ENCODE results near the gene TET3. TPM values are rescaled to one million over a fixed set of nuclear protein-coding genes. Genes with fewer than 3 reads are reported as not detected.

Gene TET3
- total and polyA plus RNA-seq, 2 experiments from 2014 or later, result 3.6 to 19.9 TPM

- no peak overlapping the region for H3K4me2 ChIP-seq
- no peaks in the 10 kb centered on the region for H3K27me3 ChIP-seq (ENCODE audit: insufficient read depth)
- H3K9me3 Mint-ChIP-seq, result no peaks in the 10 kb centered on the region
- H3K36me3 ChIP-seq (ENCODE audit: insufficient read depth), result no peaks in the 10 kb centered on the region
- no peak overlapping the region for H3K27ac Mint-ChIP-seq
- no peak overlapping the region for H3K4me3 ChIP-seq
- no peak overlapping the region for H3K27ac ChIP-seq (ENCODE audit: low read depth)
- H3K79me2 ChIP-seq (replicated peaks; ENCODE audit: insufficient read depth), result no peaks in the 10 kb centered on the region
- H3K4me1 Mint-ChIP-seq, result peaks cover 23% of the 10 kb centered on the region
- no peak for DNase-seq (ENCODE audit: low spot score)
- no peak overlapping the region for H3K4me3 Mint-ChIP-seq
- no peak for ATAC-seq
- no peak overlapping the region for H2AFZ ChIP-seq
- peaks cover 7% of the 10 kb centered on the region for H3K27me3 Mint-ChIP-seq (ENCODE audit: insufficient read depth, low read depth, poor library complexity)
- H4K20me1 ChIP-seq (replicated peaks; ENCODE audit: insufficient read depth), result no peaks in the 10 kb centered on the region
- H3K36me3 Mint-ChIP-seq (ENCODE audit: low read depth), result no peaks in the 10 kb centered on the region
- peaks cover 2% of the 10 kb centered on the region; the same call in 1 of the 2 replicates for H3K9me2 ChIP-seq (ENCODE audit: insufficient read depth)
- H3F3A ChIP-seq (replicated peaks; ENCODE audit: low read depth), result no peaks in the 10 kb centered on the region
- TF ChIP-seq ZNF114 (CRISPR knock-in tag; IDR thresholded peaks at IDR 0.05), result no peak
- H3K4me1 ChIP-seq (ENCODE audit: insufficient read depth), result no peaks in the 10 kb centered on the region
Measured at GRCh38 chr2:73970141-73970803, 14.4 kb upstream of the TET3 start.

DNA sequence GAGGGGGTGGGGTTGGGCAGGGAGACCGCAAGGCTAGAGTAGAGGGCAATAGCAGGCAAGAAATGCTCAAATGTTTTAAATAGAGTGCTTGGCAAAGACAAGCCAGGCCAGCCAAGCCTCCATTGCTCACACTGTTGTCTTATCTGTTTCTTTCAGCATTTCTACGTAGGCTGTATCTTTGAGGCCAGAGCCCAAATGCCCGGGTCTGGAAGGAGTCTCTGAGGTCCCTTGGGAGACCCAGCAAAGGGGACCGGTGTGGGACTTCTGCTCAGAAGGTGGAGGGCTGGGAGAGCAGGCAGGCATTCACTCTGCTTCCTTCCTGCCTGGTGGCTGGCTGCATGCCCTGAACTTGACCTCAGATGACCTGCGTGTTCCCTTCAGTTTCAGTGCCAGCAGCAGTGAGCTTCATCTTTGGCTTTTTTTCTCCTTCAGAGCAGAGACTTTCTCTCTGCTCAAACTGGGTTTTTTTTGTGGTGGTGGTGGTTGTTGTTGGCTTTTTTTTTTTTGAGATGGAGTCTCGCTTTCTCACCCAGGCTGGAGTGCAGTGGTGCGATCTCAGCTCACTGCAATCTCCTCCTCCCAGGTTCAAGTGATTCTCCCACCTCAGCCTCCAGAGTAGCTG lies 13.7 kb upstream of the TET3 start:
- DNase-seq (ENCODE audit: low spot score) (peak; percentile 45), ATAC-seq (peak; percentile 81)
- no peak overlapping the region for H2AFZ ChIP-seq
- Mint-ChIP-seq H3K4me1 (peaks cover 23% of the 10 kb centered on the region), H3K27ac (no peak overlapping the region), H3K9me3 (no peaks in the 10 kb centered on the region), H3K36me3 (ENCODE audit: low read depth) (no peaks in the 10 kb centered on the region), H3K27me3 (ENCODE audit: insufficient read depth, low read depth, poor library complexity) (peaks cover 9% of the 10 kb centered on the region), H3K4me3 (no peak overlapping the region)
- H4K20me1 ChIP-seq (replicated peaks; ENCODE audit: insufficient read depth), result no peaks in the 10 kb centered on the region
- no peaks in the 10 kb centered on the region for H3F3A ChIP-seq (replicated peaks; ENCODE audit: low read depth)
- no peak overlapping the region for H3K4me2 ChIP-seq
- no peaks in the 10 kb centered on the region for H3K4me1 ChIP-seq (ENCODE audit: insufficient read depth)
- no peaks in the 10 kb centered on the region for H3K36me3 ChIP-seq (ENCODE audit: insufficient read depth)
- H3K4me3 ChIP-seq, result no peak overlapping the region
- no peak overlapping the region for H3K27ac ChIP-seq (ENCODE audit: low read depth)
- no peaks in the 10 kb centered on the region for H3K27me3 ChIP-seq (ENCODE audit: insufficient read depth)
- H3K9me2 ChIP-seq (ENCODE audit: insufficient read depth), result no peaks in the 10 kb centered on the region
- no peaks in the 10 kb centered on the region for H3K79me2 ChIP-seq (replicated peaks; ENCODE audit: insufficient read depth)
- TF ChIP-seq, protein P1, sequence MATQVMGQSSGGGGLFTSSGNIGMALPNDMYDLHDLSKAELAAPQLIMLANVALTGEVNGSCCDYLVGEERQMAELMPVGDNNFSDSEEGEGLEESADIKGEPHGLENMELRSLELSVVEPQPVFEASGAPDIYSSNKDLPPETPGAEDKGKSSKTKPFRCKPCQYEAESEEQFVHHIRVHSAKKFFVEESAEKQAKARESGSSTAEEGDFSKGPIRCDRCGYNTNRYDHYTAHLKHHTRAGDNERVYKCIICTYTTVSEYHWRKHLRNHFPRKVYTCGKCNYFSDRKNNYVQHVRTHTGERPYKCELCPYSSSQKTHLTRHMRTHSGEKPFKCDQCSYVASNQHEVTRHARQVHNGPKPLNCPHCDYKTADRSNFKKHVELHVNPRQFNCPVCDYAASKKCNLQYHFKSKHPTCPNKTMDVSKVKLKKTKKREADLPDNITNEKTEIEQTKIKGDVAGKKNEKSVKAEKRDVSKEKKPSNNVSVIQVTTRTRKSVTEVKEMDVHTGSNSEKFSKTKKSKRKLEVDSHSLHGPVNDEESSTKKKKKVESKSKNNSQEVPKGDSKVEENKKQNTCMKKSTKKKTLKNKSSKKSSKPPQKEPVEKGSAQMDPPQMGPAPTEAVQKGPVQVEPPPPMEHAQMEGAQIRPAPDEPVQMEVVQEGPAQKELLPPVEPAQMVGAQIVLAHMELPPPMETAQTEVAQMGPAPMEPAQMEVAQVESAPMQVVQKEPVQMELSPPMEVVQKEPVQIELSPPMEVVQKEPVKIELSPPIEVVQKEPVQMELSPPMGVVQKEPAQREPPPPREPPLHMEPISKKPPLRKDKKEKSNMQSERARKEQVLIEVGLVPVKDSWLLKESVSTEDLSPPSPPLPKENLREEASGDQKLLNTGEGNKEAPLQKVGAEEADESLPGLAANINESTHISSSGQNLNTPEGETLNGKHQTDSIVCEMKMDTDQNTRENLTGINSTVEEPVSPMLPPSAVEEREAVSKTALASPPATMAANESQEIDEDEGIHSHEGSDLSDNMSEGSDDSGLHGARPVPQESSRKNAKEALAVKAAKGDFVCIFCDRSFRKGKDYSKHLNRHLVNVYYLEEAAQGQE (IDR thresholded peaks at IDR 0.05; ENCODE audit: unreplicated experiment), result no peak
- TF ChIP-seq EZH2phosphoT487 (IDR thresholded peaks at IDR 0.05; ENCODE audit: unreplicated experiment) (no peak), EZH2 (IDR thresholded peaks at IDR 0.05; ENCODE audit: low read depth, unreplicated experiment) (no peak), POLR2AphosphoS5 (IDR thresholded peaks at IDR 0.05; ENCODE audit: low read depth) (no peak), CREB1 (CRISPR knock-in tag; IDR thresholded peaks at IDR 0.05; ENCODE audit: low read depth) (no peak), ZNF114 (CRISPR knock-in tag; IDR thresholded peaks at IDR 0.05) (no peak), STAT1 (IDR thresholded peaks at IDR 0.05; ENCODE audit: unreplicated experiment) (no peak), JUNB (IDR thresholded peaks at IDR 0.05; ENCODE audit: unreplicated experiment) (no peak), ZNF331 (CRISPR knock-in tag; IDR thresholded peaks at IDR 0.05; ENCODE audit: low read depth) (no peak), NANOG (IDR thresholded peaks at IDR 0.05; ENCODE audit: borderline replicate concordance) (no peak)
- TF ChIP-seq, protein P2, sequence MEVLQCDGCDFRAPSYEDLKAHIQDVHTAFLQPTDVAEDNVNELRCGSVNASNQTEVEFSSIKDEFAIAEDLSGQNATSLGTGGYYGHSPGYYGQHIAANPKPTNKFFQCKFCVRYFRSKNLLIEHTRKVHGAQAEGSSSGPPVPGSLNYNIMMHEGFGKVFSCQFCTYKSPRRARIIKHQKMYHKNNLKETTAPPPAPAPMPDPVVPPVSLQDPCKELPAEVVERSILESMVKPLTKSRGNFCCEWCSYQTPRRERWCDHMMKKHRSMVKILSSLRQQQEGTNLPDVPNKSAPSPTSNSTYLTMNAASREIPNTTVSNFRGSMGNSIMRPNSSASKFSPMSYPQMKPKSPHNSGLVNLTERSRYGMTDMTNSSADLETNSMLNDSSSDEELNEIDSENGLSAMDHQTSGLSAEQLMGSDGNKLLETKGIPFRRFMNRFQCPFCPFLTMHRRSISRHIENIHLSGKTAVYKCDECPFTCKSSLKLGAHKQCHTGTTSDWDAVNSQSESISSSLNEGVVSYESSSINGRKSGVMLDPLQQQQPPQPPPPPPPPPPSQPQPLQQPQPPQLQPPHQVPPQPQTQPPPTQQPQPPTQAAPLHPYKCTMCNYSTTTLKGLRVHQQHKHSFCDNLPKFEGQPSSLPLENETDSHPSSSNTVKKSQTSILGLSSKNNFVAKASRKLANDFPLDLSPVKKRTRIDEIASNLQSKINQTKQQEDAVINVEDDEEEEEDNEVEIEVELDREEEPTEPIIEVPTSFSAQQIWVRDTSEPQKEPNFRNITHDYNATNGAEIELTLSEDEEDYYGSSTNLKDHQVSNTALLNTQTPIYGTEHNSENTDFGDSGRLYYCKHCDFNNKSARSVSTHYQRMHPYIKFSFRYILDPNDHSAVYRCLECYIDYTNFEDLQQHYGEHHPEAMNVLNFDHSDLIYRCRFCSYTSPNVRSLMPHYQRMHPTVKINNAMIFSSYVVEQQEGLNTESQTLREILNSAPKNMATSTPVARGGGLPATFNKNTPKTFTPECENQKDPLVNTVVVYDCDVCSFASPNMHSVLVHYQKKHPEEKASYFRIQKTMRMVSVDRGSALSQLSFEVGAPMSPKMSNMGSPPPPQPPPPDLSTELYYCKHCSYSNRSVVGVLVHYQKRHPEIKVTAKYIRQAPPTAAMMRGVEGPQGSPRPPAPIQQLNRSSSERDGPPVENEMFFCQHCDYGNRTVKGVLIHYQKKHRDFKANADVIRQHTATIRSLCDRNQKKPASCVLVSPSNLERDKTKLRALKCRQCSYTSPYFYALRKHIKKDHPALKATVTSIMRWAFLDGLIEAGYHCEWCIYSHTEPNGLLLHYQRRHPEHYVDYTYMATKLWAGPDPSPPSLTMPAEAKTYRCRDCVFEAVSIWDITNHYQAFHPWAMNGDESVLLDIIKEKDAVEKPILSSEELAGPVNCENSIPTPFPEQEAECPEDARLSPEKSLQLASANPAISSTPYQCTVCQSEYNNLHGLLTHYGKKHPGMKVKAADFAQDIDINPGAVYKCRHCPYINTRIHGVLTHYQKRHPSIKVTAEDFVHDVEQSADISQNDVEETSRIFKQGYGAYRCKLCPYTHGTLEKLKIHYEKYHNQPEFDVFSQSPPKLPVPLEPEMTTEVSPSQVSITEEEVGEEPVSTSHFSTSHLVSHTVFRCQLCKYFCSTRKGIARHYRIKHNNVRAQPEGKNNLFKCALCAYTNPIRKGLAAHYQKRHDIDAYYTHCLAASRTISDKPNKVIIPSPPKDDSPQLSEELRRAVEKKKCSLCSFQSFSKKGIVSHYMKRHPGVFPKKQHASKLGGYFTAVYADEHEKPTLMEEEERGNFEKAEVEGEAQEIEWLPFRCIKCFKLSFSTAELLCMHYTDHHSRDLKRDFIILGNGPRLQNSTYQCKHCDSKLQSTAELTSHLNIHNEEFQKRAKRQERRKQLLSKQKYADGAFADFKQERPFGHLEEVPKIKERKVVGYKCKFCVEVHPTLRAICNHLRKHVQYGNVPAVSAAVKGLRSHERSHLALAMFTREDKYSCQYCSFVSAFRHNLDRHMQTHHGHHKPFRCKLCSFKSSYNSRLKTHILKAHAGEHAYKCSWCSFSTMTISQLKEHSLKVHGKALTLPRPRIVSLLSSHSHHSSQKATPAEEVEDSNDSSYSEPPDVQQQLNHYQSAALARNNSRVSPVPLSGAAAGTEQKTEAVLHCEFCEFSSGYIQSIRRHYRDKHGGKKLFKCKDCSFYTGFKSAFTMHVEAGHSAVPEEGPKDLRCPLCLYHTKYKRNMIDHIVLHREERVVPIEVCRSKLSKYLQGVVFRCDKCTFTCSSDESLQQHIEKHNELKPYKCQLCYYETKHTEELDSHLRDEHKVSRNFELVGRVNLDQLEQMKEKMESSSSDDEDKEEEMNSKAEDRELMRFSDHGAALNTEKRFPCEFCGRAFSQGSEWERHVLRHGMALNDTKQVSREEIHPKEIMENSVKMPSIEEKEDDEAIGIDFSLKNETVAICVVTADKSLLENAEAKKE (CRISPR knock-in tag; IDR thresholded peaks at IDR 0.05), result no peak
